ENCODE measurements around the gene AP1B1.

GRCh38 chr22:29340566-29340965 lies 47.8 kb downstream of the AP1B1 start:
- TF ChIP-seq EZH2 (IDR thresholded peaks at IDR 0.05) (no peak), POLR2AphosphoS5 (IDR thresholded peaks at IDR 0.05; ENCODE audit: borderline replicate concordance, low read depth, low read length) (no peak), FOXP2 (optimal IDR thresholded peaks at IDR 0.05; ENCODE audit: control extremely low read depth, extremely low read length, insufficient read depth) (no peak)
